WERI-Rb-1 (cell line): Measurements from ENCODE around the gene DPH7.
"Not testable (repeated sequence)": the region's sequence is repeated elsewhere in the genome, so short reads cannot be mapped to it uniquely, and the experiment has no call there.

Source experiments
- DNase-seq: peaks from one replicate; pipeline ENCODE4 v3.0.0-alpha.2; 2020
- H3K27ac ChIP-seq: fragments of 250-450 bp; sonication (Bioruptor Pico); 2 replicates; pipeline ENCODE4 v1.5.1; 2020; ENCODE audit warnings: mild to moderate bottlenecking, moderate library complexity
- H3K27me3 ChIP-seq: fragments of 250-450 bp; sonication (Bioruptor Pico); 2 replicates; pipeline ENCODE4 v1.5.1; 2021; ENCODE audit warnings: mild to moderate bottlenecking, low read depth, moderate library complexity; ENCODE audit not compliant: insufficient read depth, severe bottlenecking
- H3K36me3 ChIP-seq: fragments of 250-450 bp; sonication (Bioruptor Pico); 2 replicates; pipeline ENCODE4 v1.5.1; 2020; ENCODE audit warnings: mild to moderate bottlenecking, moderate library complexity
- H3K4me3 ChIP-seq: 2 replicates; pipeline ENCODE4 v1.5.1; 2011; ENCODE audit warnings: low read depth, mild to moderate bottlenecking, control low read depth, low read length
- H3K9me3 ChIP-seq: fragments of 250-450 bp; sonication (Bioruptor Pico); 2 replicates; pipeline ENCODE4 v1.5.1; 2021; ENCODE audit warnings: mild to moderate bottlenecking, moderate library complexity; ENCODE audit not compliant: severe bottlenecking
- CTCF ChIP-seq: IDR thresholded peaks from 2 replicates; pipeline ENCODE4 v1.5.1; 2011; ENCODE audit warnings: low read depth, mild to moderate bottlenecking, control low read depth, inconsistent platforms, low read length

Gene DPH7

GRCh38 chr9:137543237-137543963 is 35.3 kb downstream of the DPH7 start:
- Histone ChIP-seq H3K9me3 (peaks cover 2% of the 10 kb centered on the region), H3K4me3 (no peak overlapping the region), H3K27ac (no peak overlapping the region), H3K27me3 (no peaks in the 10 kb centered on the region), H3K36me3 (no peaks in the 10 kb centered on the region)
- no peak for TF ChIP-seq CTCF
- no peak for DNase-seq

- Histone ChIP-seq H3K27me3 (no peaks in the 10 kb centered on the region), H3K36me3 (no peaks in the 10 kb centered on the region), H3K9me3 (peaks cover 2% of the 10 kb centered on the region), H3K27ac (no peak overlapping the region), H3K4me3 (no peak overlapping the region)
- no peak for DNase-seq
- TF ChIP-seq CTCF: no peak
Observed at GRCh38 chr9:137542486-137542885, 36.2 kb downstream of the DPH7 start.

- H3K27ac ChIP-seq: no peak overlapping the region
- no peak overlapping the region for H3K4me3 ChIP-seq
- no peak for TF ChIP-seq CTCF
- no peaks in the 10 kb centered on the region for H3K36me3 ChIP-seq
- no peak for DNase-seq
- no peaks in the 10 kb centered on the region for H3K27me3 ChIP-seq
- H3K9me3 ChIP-seq: no peaks in the 10 kb centered on the region
Observed at GRCh38 chr9:137540536-137540935, 38.2 kb downstream of the DPH7 start.

- no peaks in the 10 kb centered on the region for H3K36me3 ChIP-seq
- H3K4me3 ChIP-seq: no peak overlapping the region
- no peaks in the 10 kb centered on the region for H3K9me3 ChIP-seq
- no peak for DNase-seq
- no peaks in the 10 kb centered on the region for H3K27me3 ChIP-seq
- no peak for TF ChIP-seq CTCF
- H3K27ac ChIP-seq: no peak overlapping the region
Observed at GRCh38 chr9:137538058-137538457, 40.7 kb downstream of the DPH7 start.

- not testable (repeated sequence) for H3K27me3 ChIP-seq, H3K9me3 ChIP-seq, H3K27ac ChIP-seq, H3K4me3 ChIP-seq, DNase-seq, H3K36me3 ChIP-seq
Observed at GRCh38 chr9:137536594-137537131, 42.1 kb downstream of the DPH7 start.

- Histone ChIP-seq H3K36me3 (no peaks in the 10 kb centered on the region), H3K27me3 (no peaks in the 10 kb centered on the region), H3K27ac (no peak overlapping the region), H3K9me3 (no peaks in the 10 kb centered on the region), H3K4me3 (no peak overlapping the region)
- no peak for DNase-seq
- no peak for TF ChIP-seq CTCF
Observed at GRCh38 chr9:137535120-137535428, 43.7 kb downstream of the DPH7 start.
